ENCODE data around the gene MTREX. TPM values are rescaled to one million over a fixed set of nuclear protein-coding genes. Genes with fewer than 3 reads are reported as not detected.

MTREX gene
- total and polyA plus RNA-seq, 9 donors: 43.9 to 73.1 (median 62.3) TPM

DNA sequence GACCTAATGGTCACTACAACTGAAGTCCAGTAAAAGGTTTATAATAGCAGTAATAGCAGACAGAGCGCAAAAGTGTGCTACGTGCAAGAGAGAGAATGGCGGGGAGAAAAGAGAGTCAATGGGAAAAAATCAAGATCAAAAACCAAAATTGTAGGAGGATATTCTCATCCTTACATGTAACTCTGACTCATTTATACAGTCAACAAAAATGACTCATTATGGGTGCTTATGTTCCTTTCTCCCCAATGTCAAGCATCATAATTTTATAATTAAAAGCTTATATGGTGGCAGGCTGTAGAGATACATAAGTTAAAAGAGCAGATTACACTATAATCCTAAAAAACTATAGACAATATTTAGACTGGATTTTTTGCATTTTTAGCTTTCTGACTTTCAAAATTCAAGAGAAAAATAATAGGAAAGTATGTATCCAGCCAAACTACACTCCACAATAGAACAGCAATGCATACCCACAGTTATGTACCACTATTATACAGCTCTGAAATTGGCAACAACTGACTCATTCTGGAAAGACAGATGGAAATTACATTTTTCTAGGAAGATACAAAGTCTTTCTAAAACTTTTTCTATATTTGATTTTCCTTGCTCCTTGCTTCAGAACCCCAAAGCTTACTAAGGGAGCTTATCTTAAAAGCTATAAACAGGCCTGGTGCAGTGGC is 148.6 kb downstream of the MTREX start:
- no CpG with 5 or more reads among the region's 3 CpGs for WGBS (ENCODE audit: insufficient coverage)
- Histone ChIP-seq H3K36me3 (ENCODE audit: control insufficient read depth, insufficient read depth, low read length) (peaks cover 9% of the 10 kb centered on the region), H3K27me3 (ENCODE audit: control insufficient read depth, insufficient read depth, low read length) (no peaks in the 10 kb centered on the region), H3K9me3 (replicated peaks; ENCODE audit: control insufficient read depth, low read depth, low read length) (no peaks in the 10 kb centered on the region), H3K27ac (ENCODE audit: low read length) (no peak overlapping the region), H3K4me3 (ENCODE audit: low read length) (no peak overlapping the region), H3K4me1 (ENCODE audit: control insufficient read depth, insufficient read depth, low read length) (no peaks in the 10 kb centered on the region)
- no peak for DNase-seq

- Histone ChIP-seq H3K27me3 (ENCODE audit: control insufficient read depth, insufficient read depth, low read length) (no peaks in the 10 kb centered on the region), H3K36me3 (ENCODE audit: control insufficient read depth, insufficient read depth, low read length) (peaks cover 9% of the 10 kb centered on the region), H3K27ac (ENCODE audit: low read length) (no peak overlapping the region), H3K9me3 (replicated peaks; ENCODE audit: control insufficient read depth, low read depth, low read length) (no peaks in the 10 kb centered on the region), H3K4me3 (ENCODE audit: low read length) (no peak overlapping the region), H3K4me1 (ENCODE audit: control insufficient read depth, insufficient read depth, low read length) (no peaks in the 10 kb centered on the region)
- WGBS (ENCODE audit: insufficient coverage): no CpG with 5 or more reads among the region's 2 CpGs
- DNase-seq: no peak
Measured at GRCh38 chr5:55459572-55459971, 151.8 kb downstream of the MTREX start.

- Histone ChIP-seq H3K4me1 (ENCODE audit: control insufficient read depth, insufficient read depth, low read length) (peaks cover 2% of the 10 kb centered on the region), H3K9me3 (replicated peaks; ENCODE audit: control insufficient read depth, low read depth, low read length) (no peaks in the 10 kb centered on the region), H3K27ac (ENCODE audit: low read length) (no peak overlapping the region), H3K36me3 (ENCODE audit: control insufficient read depth, insufficient read depth, low read length) (peaks cover 22% of the 10 kb centered on the region), H3K27me3 (ENCODE audit: control insufficient read depth, insufficient read depth, low read length) (no peaks in the 10 kb centered on the region), H3K4me3 (ENCODE audit: low read length) (no peak overlapping the region)
- no peak for DNase-seq
- WGBS (ENCODE audit: insufficient coverage): 83% methylated on average over 1 of the region's 3 CpGs
Measured at GRCh38 chr5:55463613-55464012, 155.8 kb downstream of the MTREX start.

DNA sequence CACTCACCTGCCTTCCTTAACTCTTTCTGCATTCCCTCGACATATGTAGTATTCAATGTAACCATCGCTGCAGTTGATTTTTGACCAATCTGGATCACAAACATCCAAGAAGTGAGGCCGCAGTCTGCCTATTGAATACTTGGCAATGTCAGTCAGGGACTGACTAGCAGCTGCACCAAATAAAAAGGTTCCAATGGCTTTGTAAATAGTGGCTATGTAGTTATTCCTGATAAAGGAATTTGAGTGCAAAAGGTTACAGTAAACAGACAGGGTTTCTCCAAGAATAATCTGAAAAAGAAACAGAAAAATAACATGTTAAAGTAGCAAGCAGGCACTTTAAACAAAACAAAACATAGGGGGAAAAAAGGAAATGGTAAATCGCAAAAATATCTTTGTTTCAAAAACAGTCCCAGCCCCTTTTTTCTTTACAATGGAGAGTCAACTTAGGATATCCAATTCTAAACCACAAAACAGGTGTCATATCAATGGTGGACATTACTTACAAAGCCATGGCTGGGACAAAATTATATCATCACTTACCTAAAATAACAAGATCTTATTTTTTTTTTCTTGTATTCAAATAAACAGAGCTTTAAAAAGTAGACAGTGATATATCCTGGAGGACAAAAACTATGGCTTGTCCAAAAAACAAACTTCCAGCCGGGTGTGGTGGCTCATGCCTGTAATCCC is 160.2 kb downstream of the MTREX start:
- H3K27me3 ChIP-seq (ENCODE audit: control insufficient read depth, insufficient read depth, low read length): no peaks in the 10 kb centered on the region
- no peak for DNase-seq
- no peaks in the 10 kb centered on the region for H3K9me3 ChIP-seq (replicated peaks; ENCODE audit: control insufficient read depth, low read depth, low read length)
- H3K27ac ChIP-seq (ENCODE audit: low read length): no peak overlapping the region
- peaks cover 2% of the 10 kb centered on the region for H3K4me1 ChIP-seq (ENCODE audit: control insufficient read depth, insufficient read depth, low read length)
- H3K36me3 ChIP-seq (ENCODE audit: control insufficient read depth, insufficient read depth, low read length): peaks cover 20% of the 10 kb centered on the region
- H3K4me3 ChIP-seq (ENCODE audit: low read length): no peak overlapping the region
- 86% methylated on average over 4 of the region's 5 CpGs for WGBS (ENCODE audit: insufficient coverage)

GRCh38 chr5:55469839-55470238 is 162.1 kb downstream of the MTREX start:
- Histone ChIP-seq H3K27ac (ENCODE audit: low read length) (no peak overlapping the region), H3K36me3 (ENCODE audit: control insufficient read depth, insufficient read depth, low read length) (peaks cover 20% of the 10 kb centered on the region)

GRCh38 chr5:55470282-55470681 is 162.5 kb downstream of the MTREX start:
- no peaks in the 10 kb centered on the region for H3K9me3 ChIP-seq (replicated peaks; ENCODE audit: control insufficient read depth, low read depth, low read length)
- H3K4me1 ChIP-seq (ENCODE audit: control insufficient read depth, insufficient read depth, low read length): peaks cover 2% of the 10 kb centered on the region
- H3K27me3 ChIP-seq (ENCODE audit: control insufficient read depth, insufficient read depth, low read length): no peaks in the 10 kb centered on the region
- H3K27ac ChIP-seq (ENCODE audit: low read length): no peak overlapping the region
- peaks cover 20% of the 10 kb centered on the region for H3K36me3 ChIP-seq (ENCODE audit: control insufficient read depth, insufficient read depth, low read length)
- no peak overlapping the region for H3K4me3 ChIP-seq (ENCODE audit: low read length)
- no peak for DNase-seq
- no CpG with 5 or more reads among the region's 1 CpG for WGBS (ENCODE audit: insufficient coverage)

More at GRCh38 chr5:55469839-55470238, 162.1 kb downstream of the MTREX start:
- Histone ChIP-seq H3K9me3 (replicated peaks; ENCODE audit: control insufficient read depth, low read depth, low read length) (no peaks in the 10 kb centered on the region), H3K27me3 (ENCODE audit: control insufficient read depth, insufficient read depth, low read length) (no peaks in the 10 kb centered on the region), H3K4me3 (ENCODE audit: low read length) (no peak overlapping the region), H3K4me1 (ENCODE audit: control insufficient read depth, insufficient read depth, low read length) (peaks cover 2% of the 10 kb centered on the region)
- DNase-seq: no peak

DNA sequence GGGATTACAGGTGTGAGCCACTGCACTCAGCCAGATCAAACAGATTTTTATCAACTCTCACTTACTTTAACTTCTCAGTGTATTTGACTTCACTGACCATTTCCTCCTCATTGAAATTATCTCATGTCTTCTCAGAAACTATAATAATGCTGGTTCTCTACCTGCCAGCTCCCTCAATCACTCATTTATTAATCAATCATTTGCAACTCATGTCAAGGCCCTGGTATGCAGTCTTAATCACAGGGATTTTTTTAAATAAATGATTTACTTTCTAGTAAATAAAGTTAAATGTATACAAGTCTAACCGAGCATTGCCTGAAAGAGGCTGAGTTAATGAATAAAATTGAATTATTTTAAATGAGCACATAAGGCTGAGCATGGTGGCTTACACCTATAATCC is 163.7 kb downstream of the MTREX start:
- no CpG with 5 or more reads among the region's 1 CpG for WGBS (ENCODE audit: insufficient coverage)
- H3K36me3 ChIP-seq (ENCODE audit: control insufficient read depth, insufficient read depth, low read length): peaks cover 15% of the 10 kb centered on the region
- no peak overlapping the region for H3K4me3 ChIP-seq (ENCODE audit: low read length)
- no peak overlapping the region for H3K27ac ChIP-seq (ENCODE audit: low read length)
- H3K9me3 ChIP-seq (replicated peaks; ENCODE audit: control insufficient read depth, low read depth, low read length): no peaks in the 10 kb centered on the region
- DNase-seq: no peak
- H3K4me1 ChIP-seq (ENCODE audit: control insufficient read depth, insufficient read depth, low read length): peaks cover 2% of the 10 kb centered on the region
- H3K27me3 ChIP-seq (ENCODE audit: control insufficient read depth, insufficient read depth, low read length): no peaks in the 10 kb centered on the region

- 100% methylated on average over 1 of the region's 1 CpG for WGBS (ENCODE audit: insufficient coverage)
- DNase-seq: no peak
- H3K36me3 ChIP-seq (ENCODE audit: control insufficient read depth, insufficient read depth, low read length): peaks cover 9% of the 10 kb centered on the region
Measured at GRCh38 chr5:55472642-55473041, 164.9 kb downstream of the MTREX start.

More at GRCh38 chr5:55472642-55473041, 164.9 kb downstream of the MTREX start:
- Histone ChIP-seq H3K27me3 (ENCODE audit: control insufficient read depth, insufficient read depth, low read length) (no peaks in the 10 kb centered on the region), H3K4me3 (ENCODE audit: low read length) (no peak overlapping the region), H3K4me1 (ENCODE audit: control insufficient read depth, insufficient read depth, low read length) (peaks cover 2% of the 10 kb centered on the region), H3K27ac (ENCODE audit: low read length) (no peak overlapping the region), H3K9me3 (replicated peaks; ENCODE audit: control insufficient read depth, low read depth, low read length) (no peaks in the 10 kb centered on the region)

Other genes with a start within 250 kb of the MTREX start
- gene GZMA, start 205.3 kb upstream of the MTREX start, total RNA-seq: 0.75 TPM
- 1 to 10 TPM in 3 of 8 donors, under 1 TPM in 4, not detected in 1; 0.25 to 2.1 (median 0.94) TPM for gene GZMA, start 205.3 kb upstream of the MTREX start, polyA plus RNA-seq (ENCODE audit: insufficient read depth in 1 of 8, insufficient read length in 8 of 8, low replicate concordance in 1 of 8)
- gene GPX8, start 147.8 kb upstream of the MTREX start, total RNA-seq: 78.1 TPM
- 100 to 1,000 TPM in 2 of 8 donors, 10 to 100 TPM in 6; 50.4 to 105 (median 62.7) TPM for gene GPX8, start 147.8 kb upstream of the MTREX start, polyA plus RNA-seq (ENCODE audit: insufficient read depth in 1 of 8, insufficient read length in 8 of 8, low replicate concordance in 1 of 8)
- gene CDC20B, start 134.8 kb upstream of the MTREX start, total RNA-seq: not detected
- under 1 TPM in 4 of 8 donors, not detected in 4; 0.08 to 0.78 (median 0.11) TPM for gene CDC20B, start 134.8 kb upstream of the MTREX start, polyA plus RNA-seq (ENCODE audit: insufficient read depth in 1 of 8, insufficient read length in 8 of 8, low replicate concordance in 1 of 8)
- gene MCIDAS, start 80.7 kb upstream of the MTREX start, total RNA-seq: not detected
- under 1 TPM in 1 of 8 donors, not detected in 7; 0.18 TPM for gene MCIDAS, start 80.7 kb upstream of the MTREX start, polyA plus RNA-seq (ENCODE audit: insufficient read depth in 1 of 8, insufficient read length in 8 of 8, low replicate concordance in 1 of 8)
- 0.04 TPM for gene CCNO, start 74.4 kb upstream of the MTREX start, total RNA-seq
- under 1 TPM; 0.12 to 0.79 (median 0.29) TPM for gene CCNO, start 74.4 kb upstream of the MTREX start, polyA plus RNA-seq (ENCODE audit: insufficient read depth in 1 of 8, insufficient read length in 8 of 8, low replicate concordance in 1 of 8)
- gene DHX29, start 295 bp upstream of the MTREX start, total RNA-seq: 26.6 TPM
- gene DHX29, start 295 bp upstream of the MTREX start, polyA plus RNA-seq (ENCODE audit: insufficient read depth in 1 of 8, insufficient read length in 8 of 8, low replicate concordance in 1 of 8): 10 to 100 TPM; 20.1 to 29.7 (median 26.0) TPM
- 70.8 TPM for gene PLPP1, start 227.0 kb downstream of the MTREX start, total RNA-seq
- 10 to 100 TPM; 51.5 to 69.3 (median 58.4) TPM for gene PLPP1, start 227.0 kb downstream of the MTREX start, polyA plus RNA-seq (ENCODE audit: insufficient read depth in 1 of 8, insufficient read length in 8 of 8, low replicate concordance in 1 of 8)

Data from muscle of leg (tissue), 11 donors.